22Rv1 (cell line): ENCODE measurements around the gene C19orf44.
"Not testable (repeated sequence)": the region's sequence is repeated elsewhere in the genome, so short reads cannot be mapped to it uniquely, and the experiment has no call there.

ENCODE experiments used
- H3K27ac ChIP-seq: fragments of 450-650 bp; 2 replicates; pipeline ENCODE4 v1.5.1; 2017
- CTCF ChIP-seq: fragments of 450-650 bp; IDR thresholded peaks from 2 replicates; pipeline ENCODE4 v1.5.1; 2017; ENCODE audit warnings: mild to moderate bottlenecking
- ZFX ChIP-seq: fragments of 450-650 bp; IDR thresholded peaks from 2 replicates; pipeline ENCODE4 v1.6.1; 2017; ENCODE audit warnings: antibody characterized with exemption, borderline replicate concordance

C19orf44 gene

DNA sequence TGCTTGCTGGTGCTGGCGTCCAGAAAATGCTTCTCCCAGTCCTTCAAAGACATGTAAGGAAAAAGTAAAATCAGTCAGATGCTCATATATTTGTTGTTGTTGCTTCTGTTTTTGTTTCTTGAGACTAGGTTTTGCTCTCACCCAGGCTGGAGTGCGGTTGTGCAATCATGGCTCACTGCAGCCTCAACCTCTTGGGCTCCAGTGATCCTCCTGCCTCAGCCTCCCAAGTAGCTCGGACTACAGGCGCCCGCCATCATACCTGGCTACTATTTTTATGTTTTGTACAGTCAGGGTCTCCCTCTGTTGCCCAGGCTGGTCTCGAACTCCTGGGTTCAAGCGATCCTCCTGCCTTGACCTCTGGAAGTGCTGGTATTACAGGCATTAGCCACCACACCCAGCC lies 13.4 kb upstream of the C19orf44 start:
- H3K27ac ChIP-seq = no peak overlapping the region
- TF ChIP-seq CTCF (no peak), ZFX (no peak)

- not testable (repeated sequence) for H3K27ac ChIP-seq
These were observed 9.7 kb upstream of the C19orf44 start for GRCh38 chr19:16486476-16486875.

DNA sequence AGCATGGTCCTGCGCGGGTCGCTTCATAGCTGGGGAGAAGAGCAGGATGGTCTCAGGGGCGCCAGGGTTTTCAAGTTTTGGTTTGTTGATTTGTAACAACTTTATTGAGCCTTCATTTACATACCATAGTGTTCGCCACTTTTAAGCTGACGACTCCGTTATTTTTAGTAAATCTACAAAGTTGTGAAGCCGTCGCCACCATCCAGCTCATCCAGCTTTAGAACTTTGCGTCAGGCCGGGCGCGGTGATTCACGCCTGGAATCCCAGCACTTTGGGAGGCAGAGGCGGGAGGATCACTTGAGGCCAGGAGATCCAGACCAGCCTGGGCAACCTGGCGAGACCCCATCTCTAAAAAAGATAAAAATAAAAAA lies 404 bp downstream of the C19orf44 start:
- H3K27ac ChIP-seq = peak overlapping the region; percentile 31; the same call in 1 of the 2 replicates
- TF ChIP-seq ZFX = no peak
- no peak for TF ChIP-seq CTCF

GRCh38 chr19:16497042-16497441 lies 848 bp downstream of the C19orf44 start:
- peak overlapping the region; percentile 31; the same call in 1 of the 2 replicates for H3K27ac ChIP-seq
- no peak for TF ChIP-seq ZFX
- TF ChIP-seq CTCF = no peak

- no peak overlapping the region for H3K27ac ChIP-seq
- TF ChIP-seq ZFX (no peak), CTCF (no peak)
These were observed 1.6 kb downstream of the C19orf44 start for GRCh38 chr19:16497837-16498236.

DNA sequence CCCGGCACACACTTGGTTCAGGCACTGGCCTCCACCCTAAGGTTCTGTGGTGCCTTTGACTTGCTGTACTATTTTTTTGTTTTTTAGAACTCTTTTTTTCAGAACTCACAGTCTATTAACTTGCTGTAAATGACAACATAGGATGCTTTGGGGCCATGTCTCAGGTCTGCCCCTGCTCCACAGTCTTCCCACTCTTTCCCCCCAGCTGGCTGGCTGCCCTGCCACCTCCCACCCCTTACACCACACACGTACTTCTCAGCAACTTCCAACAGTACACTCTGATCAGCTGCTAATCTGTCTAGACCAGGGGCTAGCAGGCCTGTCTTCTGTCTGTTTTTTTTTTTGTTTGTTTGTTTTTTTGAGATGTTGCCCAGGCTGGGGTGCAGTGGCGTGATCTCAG lies 8.1 kb downstream of the C19orf44 start:
- no peak overlapping the region for H3K27ac ChIP-seq
- TF ChIP-seq ZFX (no peak), CTCF (no peak)

- H3K27ac ChIP-seq = not testable (repeated sequence)
These were observed 10.0 kb downstream of the C19orf44 start for GRCh38 chr19:16506161-16506560.

DNA sequence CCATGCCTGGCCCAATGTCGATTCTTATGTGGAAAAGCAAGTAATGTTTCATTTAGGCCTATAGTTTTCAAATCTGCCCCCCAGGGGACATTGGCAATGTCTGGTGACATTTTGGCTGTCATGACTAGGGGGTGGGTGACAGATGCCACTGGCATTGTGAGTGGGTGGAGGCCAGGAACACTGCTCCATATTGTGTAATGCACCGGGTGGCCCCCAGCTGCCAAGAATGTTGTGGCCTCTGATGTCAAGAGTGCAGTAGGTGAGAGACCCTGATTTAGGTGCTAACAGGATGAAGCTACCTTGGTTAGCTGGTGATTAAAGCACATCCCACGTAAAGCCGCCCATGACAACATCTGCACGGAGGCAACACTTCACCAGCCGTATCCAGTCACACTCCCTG lies 10.8 kb downstream of the C19orf44 start:
- TF ChIP-seq CTCF (no peak), ZFX (no peak)
- no peak overlapping the region for H3K27ac ChIP-seq
